Endothelial cell of umbilical vein (primary cell): ENCODE measurements around the gene TMEM154. TPM values are rescaled to one million over a fixed set of nuclear protein-coding genes. Genes with fewer than 3 reads are reported as not detected.
"Not testable (repeated sequence)": the region's sequence is repeated elsewhere in the genome, so short reads cannot be mapped to it uniquely, and the experiment has no call there.

Experiments
- BruUV-seq: library from RNA; stranded (reverse); fragments of 400-500 nt; replicated peaks from 2 replicates; lab custom pipeline; 2021; lab: Mats Ljungman, UMichigan
- CTCF ChIA-PET: fragments of 300-600, 350-600 bp; sonication (Branson Sonifier 250); formaldehyde crosslinking; loops from one replicate; lab custom pipeline; 2021; ENCODE audit warnings: antibody characterized with exemption, inconsistent platforms; lab: Charles Lee
- POLR2A ChIA-PET: fragments of 300-600, 350-600 bp; sonication (Branson Sonifier 250); formaldehyde crosslinking; loops from one replicate; lab custom pipeline; 2021; ENCODE audit warnings: antibody characterized with exemption, inconsistent platforms; lab: Charles Lee
- DNase-seq: peaks from one replicate; pipeline ENCODE4 v3.0.0-alpha.2; 2011; ENCODE audit warnings: low read depth, low spot score
- FAIRE-seq: peaks from 2 replicates; lab custom pipeline; 2011; peaks lifted over from hg19 to GRCh38; lab: Jason Lieb, UNC
- H2AFZ ChIP-seq: 2 replicates; pipeline ENCODE4 v1.6.0; 2012; ENCODE audit warnings: low read depth, low read length, control low read depth, inconsistent platforms
- H3K27ac ChIP-seq: 2 replicates; pipeline ENCODE4 v1.5.1; 2011; ENCODE audit warnings: low read depth, mild to moderate bottlenecking, control low read depth, low read length, moderate library complexity; ENCODE audit not compliant: insufficient read depth
- H3K27me3 ChIP-seq, 2 experiments: 2 replicates each; pipeline versions ENCODE4 v1.6.0 to v1.6.1; 2011; ENCODE audit warnings: low read length in 2 of 2, mixed read lengths in 1 of 2; ENCODE audit not compliant: control insufficient read depth in 2 of 2, insufficient read depth in 2 of 2
- H3K36me3 ChIP-seq, 2 experiments: 2 replicates in 1 of 2; 3 replicates in 1 of 2; pipeline ENCODE4 v1.5.1; 2011; ENCODE audit warnings: low read length in 2 of 2, mild to moderate bottlenecking in 1 of 2, moderate library complexity in 1 of 2; ENCODE audit not compliant: control insufficient read depth in 2 of 2, insufficient read depth in 2 of 2; ENCODE audit errors: extremely low read depth in 1 of 2
- H3K4me1 ChIP-seq: 3 replicates; pipeline ENCODE4 v1.5.1; 2011; ENCODE audit warnings: mild to moderate bottlenecking, low read length; ENCODE audit not compliant: control insufficient read depth, insufficient read depth; ENCODE audit errors: extremely low read depth
- H3K4me2 ChIP-seq: 2 replicates; pipeline ENCODE4 v1.6.1; 2011; ENCODE audit warnings: low read length, control low read depth, mixed read lengths; ENCODE audit not compliant: insufficient read depth
- H3K4me3 ChIP-seq, 3 experiments: fragments of 200-600 bp in 1 of 3; sonication (generic), shearing (Covaris generic) in 1 of 3; replicated peaks in 1 of 3; 2 replicates each; pipeline ENCODE4 v1.5.1; 2011 to 2016; ENCODE audit warnings: control low read depth in 3 of 3, low read length in 3 of 3, mild to moderate bottlenecking in 2 of 3, inconsistent platforms in 1 of 3, low read depth in 1 of 3, moderate library complexity in 1 of 3; ENCODE audit not compliant: insufficient read depth in 1 of 3
- H3K79me2 ChIP-seq: 2 replicates; pipeline ENCODE4 v1.6.0; 2012; ENCODE audit warnings: low read length, inconsistent platforms; ENCODE audit not compliant: control insufficient read depth, insufficient read depth
- H3K9ac ChIP-seq: replicated peaks from 2 replicates; pipeline ENCODE3; 2011; ENCODE audit warnings: low read length, control low read depth; ENCODE audit not compliant: insufficient read depth; ENCODE audit errors: extremely low read depth
- H3K9me1 ChIP-seq: replicated peaks from 3 replicates; pipeline ENCODE4 v1.6.0; 2011; ENCODE audit warnings: mild to moderate bottlenecking, low read length; ENCODE audit not compliant: control insufficient read depth, insufficient read depth; ENCODE audit errors: extremely low read depth
- H3K9me3 ChIP-seq: replicated peaks from 2 replicates; pipeline ENCODE4 v1.5.1; 2012; ENCODE audit warnings: low read length, inconsistent platforms; ENCODE audit not compliant: control insufficient read depth, insufficient read depth
- H4K20me1 ChIP-seq: replicated peaks from 2 replicates; pipeline ENCODE3; 2011; ENCODE audit warnings: mild to moderate bottlenecking, low read length; ENCODE audit not compliant: control insufficient read depth, insufficient read depth; ENCODE audit errors: extremely low read depth
- EZH2 ChIP-seq: IDR thresholded peaks from 2 replicates; pipeline ENCODE4 v1.6.1; 2012; ENCODE audit warnings: borderline replicate concordance, low read depth, mild to moderate bottlenecking, moderate library complexity, low read length, inconsistent platforms; ENCODE audit not compliant: severe bottlenecking
- FOS ChIP-seq: IDR thresholded peaks from 2 replicates; pipeline ENCODE4 v1.6.1; 2011; ENCODE audit warnings: mild to moderate bottlenecking, low read length, moderate library complexity, borderline replicate concordance; ENCODE audit not compliant: insufficient read depth
- GATA2 ChIP-seq: IDR thresholded peaks from 2 replicates; pipeline ENCODE4 v1.7.0; 2011; ENCODE audit warnings: low read depth, mild to moderate bottlenecking, moderate library complexity, mixed read lengths, low read length; ENCODE audit not compliant: insufficient read length, insufficient read depth
- JUN ChIP-seq: IDR thresholded peaks from 2 replicates; pipeline ENCODE4 v1.6.1; 2011; ENCODE audit warnings: borderline replicate concordance, low read depth; ENCODE audit not compliant: insufficient read length, insufficient read depth
- MAX ChIP-seq: IDR thresholded peaks from 2 replicates; pipeline ENCODE4 v1.6.1; 2011; ENCODE audit not compliant: insufficient read depth, insufficient read length
- MYC ChIP-seq: IDR thresholded peaks from one replicate; pipeline ENCODE4 v1.6.1; 2011; ENCODE audit warnings: mild to moderate bottlenecking, low read depth, low read length
- POLR2AphosphoS5 ChIP-seq: IDR thresholded peaks from 2 replicates; pipeline ENCODE4 v1.6.1; 2012; ENCODE audit warnings: low read depth, mild to moderate bottlenecking, control low read depth, low read length, moderate library complexity; ENCODE audit not compliant: insufficient read depth
- dilution Hi-C: fragments of 300-500 bp; cut with MboI; formaldehyde crosslinking; loops from one replicate; pipeline ENCODE4 v1.15.0; 2019; ENCODE audit warnings: low sequenced_read_pairs; ENCODE audit not compliant: extremely low pct_ligation_motif_present
- intact Hi-C: fragments of 100-400 bp; cut with micrococcal nuclease; formaldehyde crosslinking; loops from one replicate; pipeline ENCODE4 v1.10.0; 2022
- polyA plus RNA-seq, 4 experiments: library from polyadenylated mRNA; depleted of rRNA in 3 of 4; stranded (reverse) in 3 of 4; unstranded in 1 of 4; fragments of >200 nt; gene quantifications; 2 replicates each; pipeline versions ENCODE4 v1.2.1 to v1.2.3, GENCODE V29; 2011 to 2012; ENCODE audit warnings: missing spikeins in 1 of 4
- total RNA-seq: library from RNA; stranded (reverse); gene quantifications from 2 replicates; pipeline ENCODE4 v1.2.3, GENCODE V29; 2021

TMEM154 gene
- total and polyA plus RNA-seq, 2 donors (not counting 3 experiments of a cell fraction or from before 2014, with no cell fraction given): 5.4 to 50.0 TPM

- FAIRE-seq: no peak
- no TSS peak for BruUV-seq
Observed at GRCh38 chr4:152666946-152667345, 12.9 kb downstream of the TMEM154 start.

GRCh38 chr4:152665691-152666395 is 14.0 kb downstream of the TMEM154 start:
- DNase-seq (no peak), FAIRE-seq (no peak)
- H3K9me1 ChIP-seq: no peaks in the 10 kb centered on the region
- H3K79me2 ChIP-seq: no peaks in the 10 kb centered on the region
- no peak overlapping the region for H2AFZ ChIP-seq
- no TSS peak for BruUV-seq
- intact Hi-C loops (no loop called here), dilution Hi-C loops (no loop called here)
- H4K20me1 ChIP-seq: no peaks in the 10 kb centered on the region
- H3K9ac ChIP-seq: no peak overlapping the region
- H3K4me3 ChIP-seq: no peak overlapping the region
- ChIA-PET POLR2A (no interaction called here), CTCF (no interaction called here)
- no peaks in the 10 kb centered on the region for H3K36me3 ChIP-seq
- no peak for TF ChIP-seq JUN
- no peak for TF ChIP-seq FOS
- no peaks in the 10 kb centered on the region for H3K27me3 ChIP-seq
- H3K27ac ChIP-seq: no peak overlapping the region
- H3K4me1 ChIP-seq: no peaks in the 10 kb centered on the region
- H3K4me2 ChIP-seq: no peak overlapping the region
- no peaks in the 10 kb centered on the region for H3K9me3 ChIP-seq

More at GRCh38 chr4:152666946-152667345, 12.9 kb downstream of the TMEM154 start:
- CTCF ChIA-PET: interaction anchor here (1.7 kb wide), 1 partner anchor 166 kb away, joined by 4 read pairs; no protein-coding TSS in a partner anchor
- POLR2A ChIA-PET: no interaction called here
- Histone ChIP-seq H3K9me3 (no peaks in the 10 kb centered on the region), H3K79me2 (no peaks in the 10 kb centered on the region), H2AFZ (no peak overlapping the region), H4K20me1 (no peaks in the 10 kb centered on the region), H3K4me3 (no peak overlapping the region), H3K4me2 (no peak overlapping the region), H3K36me3 (no peaks in the 10 kb centered on the region), H3K27me3 (no peaks in the 10 kb centered on the region), H3K4me1 (no peaks in the 10 kb centered on the region), H3K27ac (no peak overlapping the region), H3K9ac (no peak overlapping the region), H3K9me1 (no peaks in the 10 kb centered on the region)
- no peak for DNase-seq
- no peak for TF ChIP-seq FOS
- no peak for TF ChIP-seq EZH2
- TF ChIP-seq GATA2: no peak
- no peak for TF ChIP-seq MAX
- TF ChIP-seq POLR2AphosphoS5: no peak
- TF ChIP-seq MYC: no peak
- intact Hi-C loops: no loop called here
- dilution Hi-C loops: no loop called here

- BruUV-seq, H3K79me2 ChIP-seq, H3K4me1 ChIP-seq, H2AFZ ChIP-seq, H3K9me1 ChIP-seq, H3K4me3 ChIP-seq, H4K20me1 ChIP-seq, H3K27ac ChIP-seq, FAIRE-seq, H3K36me3 ChIP-seq, POLR2A ChIA-PET, H3K9ac ChIP-seq, intact Hi-C loops, H3K27me3 ChIP-seq, dilution Hi-C loops, H3K4me2 ChIP-seq, H3K9me3 ChIP-seq, DNase-seq: not testable (repeated sequence)
- CTCF ChIA-PET: interaction anchor here (1.0 to 1.2 kb wide), 2 partner anchors 13 to 184 kb away, joined by 3 read pairs; no protein-coding TSS in a partner anchor
Observed at GRCh38 chr4:152664067-152664378, 15.8 kb downstream of the TMEM154 start.
